GM18511 (cell line): Measurements from ENCODE around the gene SHROOM2.

ENCODE experiments used
- ATAC-seq: cut with Tn5 transposase; IDR thresholded peaks from one replicate; pipeline ENCODE4 v1.9.1; 2021; ENCODE audit warnings: mild to moderate bottlenecking, moderate library complexity; ENCODE audit not compliant: unreplicated experiment

Gene SHROOM2

DNA sequence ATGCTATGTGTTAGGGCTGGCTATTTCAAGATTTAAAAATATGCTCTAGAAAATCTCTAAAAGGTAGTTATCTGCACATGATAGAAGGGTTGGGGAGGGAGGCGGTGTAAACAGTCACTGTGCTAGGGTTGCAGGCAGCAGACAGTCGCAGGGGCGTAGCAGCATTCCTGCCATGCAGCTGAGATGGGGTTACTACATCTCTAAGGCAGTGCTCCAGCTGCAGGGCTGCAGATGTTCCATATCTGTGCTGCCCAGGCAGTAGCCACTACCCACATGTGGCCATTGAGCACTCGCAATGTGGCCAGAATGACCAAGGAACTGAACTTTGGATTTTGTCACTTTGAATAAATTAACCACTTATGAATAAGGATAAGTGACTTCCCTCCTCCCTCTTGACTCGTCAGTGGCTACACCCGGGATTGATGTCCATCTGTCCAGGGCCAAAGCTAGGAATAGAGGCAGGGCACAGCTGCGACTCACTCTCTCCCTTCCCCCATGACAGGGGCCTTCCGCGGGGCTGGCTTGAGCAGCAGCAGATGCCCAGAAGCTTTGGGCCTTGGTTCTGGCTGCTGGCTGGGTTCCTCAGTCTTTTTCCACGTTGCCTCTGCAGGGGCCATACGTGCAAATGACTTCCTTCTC lies 101.5 kb downstream of the SHROOM2 start:
- no peak for ATAC-seq

DNA sequence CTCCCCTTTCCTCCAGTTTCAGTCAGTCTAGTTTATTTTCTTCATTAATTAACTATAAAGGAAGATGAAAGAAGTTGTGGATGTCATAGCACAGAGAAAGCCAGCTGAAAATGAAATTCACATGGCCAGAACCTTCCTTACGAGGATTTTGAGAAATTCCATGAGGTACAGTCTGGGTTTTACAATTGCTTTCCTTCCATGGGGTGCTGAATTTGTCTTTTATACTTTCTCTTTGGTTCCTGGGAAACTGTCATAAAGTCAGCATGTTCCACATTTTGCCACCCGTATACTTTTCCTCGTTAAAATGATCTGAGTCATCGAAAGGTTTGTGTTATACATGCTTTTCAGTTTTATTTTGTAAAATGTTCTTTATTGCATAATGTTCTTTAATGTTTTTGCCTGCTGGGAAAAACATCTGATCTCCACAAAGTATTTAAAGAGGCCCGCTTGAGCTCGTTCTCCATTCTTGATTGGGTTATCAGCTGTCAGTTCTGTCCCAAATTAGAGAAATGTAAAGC lies 102.8 kb downstream of the SHROOM2 start:
- ATAC-seq, result no peak

DNA sequence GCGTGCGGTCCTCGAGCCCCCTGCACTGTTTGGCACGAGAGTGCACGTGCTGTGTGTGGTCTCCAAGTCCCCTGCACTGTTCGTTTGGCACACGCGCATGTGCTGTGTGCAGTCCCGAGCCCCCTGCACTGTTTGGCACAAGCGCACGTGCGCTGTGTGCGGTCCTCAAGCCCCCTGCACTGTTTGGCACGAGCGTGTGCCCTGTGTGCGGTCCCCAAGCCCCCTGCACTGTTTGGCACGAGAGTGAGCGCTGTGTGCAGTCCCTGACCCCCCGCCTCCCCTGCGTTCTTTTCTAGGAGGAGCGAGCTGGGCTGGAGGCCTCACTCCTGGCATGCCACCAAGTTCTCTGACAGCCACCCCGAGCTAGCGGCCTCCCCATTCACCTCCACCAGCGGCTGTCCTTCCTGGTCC lies 104.5 kb downstream of the SHROOM2 start:
- no peak for ATAC-seq

DNA sequence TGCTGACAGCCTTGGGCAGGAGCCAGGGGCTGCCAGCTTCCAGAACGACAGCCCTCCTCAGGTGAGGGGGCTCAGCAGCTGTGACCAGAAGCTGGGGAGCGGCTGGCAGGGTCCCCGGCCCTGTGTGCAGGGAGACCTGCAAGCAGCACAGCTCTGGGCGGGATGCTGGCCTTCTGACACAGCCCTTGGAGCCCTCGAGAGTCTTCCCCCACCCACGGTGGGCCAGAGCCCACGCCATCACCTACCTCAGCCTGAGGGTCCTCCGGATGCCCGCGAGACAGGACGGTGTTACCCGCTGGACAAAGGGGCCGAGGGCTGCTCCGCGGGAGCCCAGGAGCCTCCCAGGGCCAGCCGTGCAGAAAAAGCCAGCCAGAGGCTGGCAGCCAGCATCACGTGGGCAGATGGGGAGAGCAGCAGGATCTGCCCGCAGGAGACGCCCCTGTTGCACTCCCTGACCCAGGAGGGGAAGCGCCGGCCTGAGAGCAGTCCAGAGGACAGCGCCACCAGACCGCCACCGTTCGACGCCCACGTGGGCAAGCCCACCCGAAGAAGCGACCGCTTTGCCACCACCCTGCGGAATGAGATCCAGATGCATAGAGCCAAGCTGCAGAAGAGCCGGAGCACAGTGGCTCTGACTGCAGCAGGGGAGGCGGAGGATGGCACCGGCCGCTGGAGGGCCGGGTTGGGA lies 109.1 kb downstream of the SHROOM2 start:
- no peak for ATAC-seq

DNA sequence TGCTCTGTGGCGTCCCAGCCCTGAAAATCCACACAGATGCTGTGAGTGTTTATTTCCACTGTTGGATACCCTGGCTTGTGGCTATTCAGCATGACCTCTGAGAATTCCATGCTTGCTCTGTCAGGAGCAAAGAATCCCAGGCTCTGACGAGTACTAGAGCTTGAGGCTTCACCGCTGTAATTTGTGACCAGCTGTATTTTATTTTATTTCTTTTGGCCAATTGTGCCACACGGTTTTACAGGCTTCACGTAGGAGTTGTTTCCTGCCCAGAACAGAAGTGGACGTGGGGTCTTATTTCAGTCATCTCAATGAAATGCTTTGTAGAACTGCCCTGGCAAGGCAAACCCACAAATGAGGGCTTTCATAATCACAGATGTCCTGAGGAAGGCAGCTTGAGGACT lies 111.5 kb downstream of the SHROOM2 start:
- no peak for ATAC-seq

DNA sequence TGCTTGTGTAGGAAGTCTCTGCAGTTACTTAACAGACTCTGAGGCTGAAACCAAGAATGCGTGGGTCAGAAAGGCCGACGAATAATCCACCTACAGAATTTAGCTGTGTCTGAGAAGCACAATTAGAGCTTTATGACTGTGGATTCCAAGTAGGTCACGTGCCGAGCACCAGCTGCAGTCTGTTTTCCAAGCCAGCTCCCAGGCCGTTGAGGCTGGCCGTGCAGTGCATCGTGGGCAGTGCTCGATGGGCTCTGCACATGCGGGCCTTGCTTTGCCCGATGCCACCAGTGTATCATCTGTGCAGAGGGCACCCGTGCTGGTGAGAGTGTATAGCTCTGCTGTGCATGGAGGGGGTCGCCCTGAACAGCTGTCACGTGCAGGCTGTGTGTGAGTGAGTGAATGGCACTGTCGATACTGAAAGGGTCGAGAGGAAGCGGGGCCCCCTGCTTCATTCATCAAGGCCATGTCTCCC lies 113.4 kb downstream of the SHROOM2 start:
- ATAC-seq, result no peak

DNA sequence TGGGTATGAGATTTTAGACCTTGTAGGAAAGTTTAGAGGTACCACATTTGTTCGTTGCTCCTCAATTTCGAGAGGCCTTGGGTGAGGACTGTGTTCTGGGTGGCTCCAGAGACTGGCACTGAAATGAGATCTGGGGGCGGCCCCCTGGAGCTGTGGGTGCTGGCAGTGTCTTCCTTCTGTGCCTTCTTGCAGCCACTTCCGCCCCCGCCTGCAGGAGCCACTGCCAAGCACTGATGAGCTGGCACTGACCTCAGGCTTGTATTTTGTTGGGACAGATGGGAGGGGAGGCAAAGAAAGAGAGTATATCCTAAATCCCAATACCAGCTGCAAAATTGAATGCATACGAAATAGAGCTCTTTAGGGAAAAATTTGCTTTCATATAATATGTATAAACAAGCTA lies 116.4 kb downstream of the SHROOM2 start:
- no peak for ATAC-seq

DNA sequence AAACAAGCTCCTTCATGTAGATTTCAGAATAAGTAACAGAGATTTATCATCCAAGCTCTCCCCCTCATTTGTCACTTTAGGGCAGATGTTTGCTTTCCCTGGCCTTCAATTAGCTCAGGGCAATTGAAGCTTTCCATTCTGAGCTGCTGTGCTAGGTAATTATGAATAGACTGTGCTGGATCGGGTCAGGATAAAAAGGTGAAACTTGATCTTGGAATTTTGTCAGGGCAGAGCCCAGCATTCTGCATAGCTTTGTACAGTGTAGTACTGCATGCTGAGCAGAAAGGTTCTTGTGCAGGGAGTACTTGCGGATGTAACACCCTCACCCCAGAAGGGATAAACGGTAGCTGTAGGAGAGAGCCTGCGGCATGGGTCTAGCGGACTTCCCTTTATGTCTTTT lies 116.9 kb downstream of the SHROOM2 start:
- no peak for ATAC-seq

DNA sequence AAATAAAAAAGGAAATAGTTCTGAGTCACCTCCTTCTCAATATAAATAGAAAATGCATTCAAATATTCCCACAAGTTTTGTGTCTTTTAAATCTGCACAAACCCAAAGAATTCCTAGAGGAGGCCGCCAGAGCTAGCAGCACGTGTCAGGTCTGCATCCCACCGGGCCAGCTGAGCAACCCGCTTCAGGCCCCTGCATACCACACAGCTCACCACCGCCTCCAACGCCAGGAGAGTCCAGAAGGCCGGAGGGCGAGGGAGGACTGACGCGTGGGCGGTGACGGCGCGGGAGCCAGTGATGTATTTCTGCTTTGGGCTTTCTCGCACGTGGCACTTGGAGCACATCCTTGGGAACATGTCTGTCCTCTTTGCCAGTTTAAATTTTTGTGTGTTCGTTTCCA lies 119.1 kb downstream of the SHROOM2 start:
- no peak for ATAC-seq

DNA sequence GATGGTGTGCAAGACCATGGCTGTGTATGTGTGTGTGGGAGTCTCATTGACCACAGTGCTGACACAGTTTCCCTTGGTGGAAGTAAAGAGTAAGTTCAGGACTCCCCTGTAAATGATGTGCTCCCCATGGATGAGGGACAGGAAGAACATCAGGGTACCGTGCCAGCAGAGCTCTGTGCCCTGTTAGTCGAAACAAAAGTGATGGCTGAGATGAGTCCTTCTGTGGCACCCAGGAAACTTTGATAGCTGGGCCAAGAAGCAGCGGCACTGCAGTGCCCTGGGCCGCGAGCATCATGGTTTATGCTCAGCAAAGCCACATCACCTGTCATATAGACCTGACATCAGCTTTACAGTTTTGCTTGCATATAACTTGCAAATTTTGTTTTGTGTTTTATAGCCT lies 119.5 kb downstream of the SHROOM2 start:
- no peak for ATAC-seq

DNA sequence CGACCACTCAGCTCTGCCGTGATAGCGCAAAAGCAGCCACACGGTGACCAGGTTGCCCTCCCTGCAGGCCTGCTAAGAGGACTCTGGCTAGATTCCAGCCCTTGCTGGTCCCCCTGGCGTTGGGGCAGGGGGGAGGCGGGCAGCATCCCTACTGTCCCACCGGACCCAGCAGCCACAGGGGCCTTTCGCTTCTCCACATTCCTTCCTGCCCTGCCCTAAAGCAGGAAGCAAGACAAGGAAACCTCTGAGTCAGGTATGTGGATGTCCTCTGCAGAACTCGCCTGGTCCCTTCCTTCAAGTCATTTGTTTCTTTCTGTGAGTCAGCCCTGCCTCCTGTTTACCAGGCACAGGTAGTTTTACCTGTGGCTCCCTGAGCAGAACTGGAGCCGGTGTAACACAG lies 120.7 kb downstream of the SHROOM2 start:
- no peak for ATAC-seq

DNA sequence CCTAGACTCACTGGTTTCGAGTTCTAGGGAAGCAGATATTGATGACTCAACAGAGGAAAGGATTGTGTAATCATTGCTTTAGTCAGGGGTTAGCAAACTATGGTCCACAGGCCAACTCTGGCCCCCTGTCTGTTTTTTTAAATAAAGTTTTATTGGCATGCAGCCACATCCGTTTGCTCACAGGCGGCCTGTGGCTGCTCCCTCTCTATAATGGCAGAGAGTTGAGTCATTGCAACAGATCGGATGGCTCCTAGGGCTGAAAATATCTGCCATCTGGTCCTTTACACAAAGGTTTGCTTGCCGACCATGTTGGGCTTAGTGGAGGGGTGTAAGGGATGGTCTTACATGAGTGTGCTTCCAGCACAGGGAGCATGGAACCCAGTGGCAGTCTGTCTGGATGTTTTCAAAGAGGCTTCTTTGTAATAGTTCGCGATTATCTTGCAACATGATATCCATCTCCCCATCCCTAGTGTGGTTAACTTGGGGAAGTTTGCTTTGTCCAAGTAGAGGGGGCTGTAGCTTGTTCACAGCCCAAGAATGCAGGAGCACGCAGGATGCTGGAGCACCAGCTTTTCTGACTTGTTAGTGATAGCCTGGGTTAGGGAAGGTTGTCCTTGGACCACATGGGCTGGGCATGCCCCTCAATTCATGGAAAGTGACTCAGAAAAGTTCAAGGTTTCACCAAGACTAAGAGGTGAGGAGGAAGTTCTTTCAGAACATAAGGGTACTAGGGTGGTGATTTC lies 121.6 kb downstream of the SHROOM2 start:
- no peak for ATAC-seq

DNA sequence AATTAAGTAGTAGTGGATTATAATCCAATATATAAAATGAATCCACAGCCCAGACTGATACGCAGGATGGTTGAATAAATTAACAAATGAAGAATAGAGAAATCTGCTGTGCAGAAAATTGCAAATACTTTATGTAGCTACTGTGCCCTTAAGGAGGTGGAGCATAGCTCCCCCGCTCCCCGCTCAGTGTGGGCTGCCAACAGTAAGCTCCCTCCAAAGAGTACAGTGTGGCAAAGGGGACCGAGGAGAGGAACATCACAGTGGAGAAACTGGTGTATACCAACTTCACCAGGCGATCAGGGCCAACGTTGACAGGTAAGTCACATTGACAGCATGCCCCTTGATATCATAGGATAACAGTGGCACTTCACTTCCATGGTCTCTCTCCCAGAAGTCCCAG lies 123.0 kb downstream of the SHROOM2 start:
- no peak for ATAC-seq

DNA sequence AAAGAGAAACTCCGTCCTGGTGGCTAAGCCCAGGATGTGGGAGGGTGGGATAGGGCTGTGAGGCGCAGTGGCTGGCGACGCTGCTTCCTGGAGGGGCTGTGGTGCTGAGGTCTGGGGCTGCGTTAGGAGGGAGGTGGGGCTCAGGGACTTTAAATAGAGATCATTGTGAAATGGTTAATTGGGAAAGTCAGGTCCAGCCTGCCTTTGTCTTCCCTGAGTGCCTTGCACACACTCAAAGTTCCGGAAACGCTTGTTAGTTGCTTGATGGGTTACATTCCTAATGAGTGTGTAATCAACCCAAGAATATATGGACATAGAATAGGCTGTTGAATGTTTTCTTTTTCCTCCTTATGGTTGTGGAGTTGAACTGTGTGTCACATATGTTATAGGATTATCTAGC lies 125.3 kb downstream of the SHROOM2 start:
- ATAC-seq, result no peak

DNA sequence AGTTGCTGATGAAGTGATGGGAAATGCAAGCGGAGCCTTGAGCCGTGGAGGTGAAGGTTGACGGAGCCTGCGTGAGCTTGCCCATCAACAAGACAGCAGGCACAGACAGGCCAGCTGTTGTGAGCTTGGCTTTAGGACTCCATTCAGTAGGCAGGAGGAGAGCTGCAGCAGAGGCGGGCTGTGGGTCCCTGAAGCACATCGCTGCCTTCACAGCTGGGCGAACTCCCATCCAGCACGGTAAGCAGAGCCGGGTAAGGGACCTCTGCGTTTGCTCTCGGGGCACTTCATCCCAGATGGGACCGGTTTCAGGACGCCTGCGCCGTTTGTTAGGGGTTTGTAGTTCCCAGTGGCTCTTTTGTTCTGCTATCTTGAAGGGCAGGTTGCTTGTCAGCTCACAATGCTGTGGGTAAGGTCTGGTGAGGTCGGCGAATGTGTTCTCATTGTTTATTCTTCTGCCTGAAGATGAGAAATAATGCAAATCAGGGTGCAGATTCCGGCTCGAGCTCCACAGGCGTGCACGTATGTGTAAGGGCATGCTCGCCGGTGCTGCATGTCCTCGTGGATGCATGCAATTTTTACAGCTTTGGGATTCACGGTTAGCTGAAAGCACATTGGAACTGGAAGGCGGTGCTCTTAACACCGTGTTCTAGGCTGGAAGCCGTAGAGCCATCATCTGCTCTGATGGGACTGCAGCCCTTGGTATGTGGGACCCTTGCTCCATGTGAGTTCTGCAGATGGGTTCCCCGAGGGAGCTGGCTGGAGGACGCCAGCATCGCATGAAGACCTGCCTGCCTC lies 126.3 kb downstream of the SHROOM2 start:
- ATAC-seq, result no peak

DNA sequence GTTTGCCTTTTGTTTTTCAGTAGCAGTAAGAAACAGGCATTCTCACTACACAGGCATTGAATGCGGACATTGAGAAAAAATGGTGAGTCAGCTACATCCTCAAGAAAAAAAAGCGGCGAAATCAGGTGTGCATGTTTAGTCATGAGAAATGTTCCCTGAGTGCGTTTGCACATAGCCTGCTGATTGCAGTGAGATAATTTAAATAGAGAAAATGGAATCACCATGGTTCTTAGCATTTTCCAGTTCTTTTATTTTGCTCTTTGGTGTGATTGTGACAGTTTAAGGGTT lies 126.9 kb downstream of the SHROOM2 start:
- ATAC-seq, result no peak

DNA sequence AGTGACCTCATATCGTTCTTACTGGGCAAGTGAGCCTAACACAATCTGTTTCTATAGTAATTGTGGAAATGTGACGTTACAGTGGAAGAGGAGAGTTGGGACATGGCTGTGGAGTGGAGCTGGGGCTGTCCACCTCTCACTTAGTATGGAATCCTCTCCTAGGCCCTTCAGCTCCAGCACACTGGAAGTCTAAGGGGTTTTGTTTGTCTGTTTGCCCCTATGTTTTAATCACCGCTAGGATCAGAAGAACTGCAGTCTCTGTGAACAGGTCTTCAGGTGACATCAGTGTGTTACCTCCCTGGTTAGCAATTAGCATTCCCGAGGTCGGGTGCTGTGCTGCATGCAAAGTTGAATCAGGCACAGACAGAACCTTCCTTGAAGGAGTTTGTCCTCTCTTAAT lies 131.6 kb downstream of the SHROOM2 start:
- ATAC-seq, result no peak

DNA sequence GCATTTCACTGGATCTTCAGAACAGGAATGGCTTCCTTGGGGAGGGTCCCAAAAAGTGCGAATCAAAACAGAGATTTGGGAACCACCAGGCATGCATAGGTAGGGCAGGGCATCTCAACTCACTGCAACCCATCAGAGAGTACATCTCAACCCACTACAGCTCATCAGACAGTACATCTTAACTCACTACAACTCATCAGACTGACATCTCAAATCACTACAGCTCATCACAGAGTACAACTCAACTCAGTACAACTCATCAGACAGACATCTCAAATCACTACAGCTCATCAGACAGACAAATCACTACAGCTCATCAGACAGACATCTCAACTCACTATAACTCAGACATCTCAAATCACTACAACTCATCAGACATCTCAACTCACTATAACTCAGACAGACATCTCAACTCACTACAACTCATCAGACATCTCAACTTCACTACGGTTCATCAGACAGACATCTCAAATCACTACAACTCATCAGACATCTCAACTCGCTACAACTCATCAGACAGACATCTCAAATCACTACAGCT lies 133.5 kb downstream of the SHROOM2 start:
- ATAC-seq, result no peak

DNA sequence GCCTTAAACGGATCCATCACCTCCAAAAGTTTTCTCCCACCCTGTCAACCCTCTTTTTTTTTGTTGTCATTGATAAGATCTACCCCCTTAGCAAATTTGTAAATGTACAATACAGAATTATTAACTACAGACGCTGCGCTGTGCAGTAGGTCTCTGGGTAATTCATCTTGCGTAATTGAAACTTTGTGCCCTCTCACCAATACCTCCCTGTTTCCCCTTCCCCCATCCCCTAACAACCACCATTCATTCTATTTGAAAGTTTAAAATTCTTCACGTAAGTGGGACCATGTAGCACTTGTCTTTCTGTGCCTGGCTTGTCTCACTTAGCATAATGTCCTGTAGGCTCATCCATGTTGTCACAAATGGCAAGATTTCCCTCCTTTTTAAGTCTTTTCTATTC lies 135.2 kb downstream of the SHROOM2 start:
- no peak for ATAC-seq

DNA sequence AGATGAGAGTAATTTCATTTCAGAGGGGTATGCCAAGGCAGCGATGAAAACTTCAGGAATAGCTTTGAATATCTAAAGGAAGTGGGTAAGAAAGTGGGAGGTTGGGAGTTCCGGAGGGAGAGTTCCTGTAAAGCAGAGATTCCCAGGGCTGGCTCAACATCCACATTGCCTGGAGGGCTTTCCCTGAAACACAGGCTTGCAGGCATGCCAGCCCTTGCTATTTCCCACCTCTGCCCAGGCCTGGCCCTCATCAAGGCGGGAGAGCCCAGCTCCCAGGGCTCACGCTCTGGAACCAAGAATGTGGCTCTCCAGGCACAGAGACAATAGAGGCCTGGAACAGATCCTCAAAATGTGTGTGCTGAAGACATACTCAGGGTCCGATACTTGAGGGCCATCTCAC lies 137.1 kb downstream of the SHROOM2 start:
- no peak for ATAC-seq

DNA sequence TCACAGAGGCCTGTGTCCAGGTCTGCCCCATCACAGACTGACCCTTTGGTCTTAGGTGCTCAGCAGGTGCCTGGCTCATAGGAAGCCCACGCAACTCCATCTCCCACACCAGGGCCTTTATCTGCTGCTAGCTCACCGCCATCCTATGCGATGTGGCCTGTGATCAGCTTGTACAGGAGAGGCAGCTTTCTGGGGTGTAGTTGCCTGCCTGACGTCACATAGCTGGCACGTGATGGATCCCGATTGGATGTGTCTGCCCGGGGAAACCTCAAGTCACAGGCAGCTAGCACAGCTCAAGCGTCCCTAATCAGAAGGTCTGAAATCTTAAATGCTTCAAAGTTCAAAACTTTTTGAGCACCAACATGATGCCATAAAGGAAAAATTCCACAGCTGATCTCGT lies 139.8 kb downstream of the SHROOM2 start:
- ATAC-seq, result no peak
